Measurements from ENCODE around the gene FOXP1. TPM values are rescaled to one million over a fixed set of nuclear protein-coding genes. Genes with fewer than 3 reads are reported as not detected.

The FOXP1 gene
- total RNA-seq, 1 donor, result 195 TPM

- no peaks in the 10 kb centered on the region for H3K9me3 ChIP-seq (ENCODE audit: low read depth, low read length)
These were observed 531.4 kb downstream of the FOXP1 start for GRCh38 chr3:71051893-71052687.

DNA sequence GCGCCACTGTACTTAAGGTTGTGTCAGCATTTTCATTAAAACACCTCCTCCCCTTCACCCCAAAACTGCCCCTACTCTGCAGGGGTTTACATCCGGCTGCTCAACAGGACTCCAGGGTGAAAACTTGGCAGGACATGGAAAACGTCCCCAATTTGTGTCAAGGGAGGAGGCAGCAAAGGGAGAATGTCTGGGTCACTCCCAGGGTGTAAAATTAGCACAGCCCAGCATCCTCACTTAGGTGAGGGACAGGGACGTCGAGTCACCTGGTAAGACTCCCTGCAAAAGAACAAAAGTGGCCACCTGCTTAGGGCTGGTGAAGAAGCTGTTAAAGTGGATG is 532.3 kb downstream of the FOXP1 start:
- Histone ChIP-seq H3K79me2 (ENCODE audit: insufficient read depth, low read length) (peaks cover 95% of the 10 kb centered on the region), H2AFZ (ENCODE audit: low read length) (no peak overlapping the region), H3K27ac (ENCODE audit: low read depth, low read length) (peak overlapping the region; percentile 87), H3K4me1 (ENCODE audit: insufficient read depth, low read length) (peaks cover 56% of the 10 kb centered on the region), H3K36me3 (ENCODE audit: insufficient read depth, low read length) (peaks cover 68% of the 10 kb centered on the region), H3K27me3 (ENCODE audit: insufficient read depth, low read length) (no peaks in the 10 kb centered on the region), H3K9me3 (ENCODE audit: low read depth, low read length) (no peaks in the 10 kb centered on the region), H4K20me1 (ENCODE audit: insufficient read depth, low read length) (no peaks in the 10 kb centered on the region), H3K4me2 (ENCODE audit: insufficient read depth, low read length) (peak overlapping the region; percentile 32), H3K4me3 (ENCODE audit: insufficient read depth, low read length) (no peak overlapping the region)
- DNase-seq (ENCODE audit: insufficient read length, low spot score, missing footprints), result no peak
- TF ChIP-seq, protein P1, sequence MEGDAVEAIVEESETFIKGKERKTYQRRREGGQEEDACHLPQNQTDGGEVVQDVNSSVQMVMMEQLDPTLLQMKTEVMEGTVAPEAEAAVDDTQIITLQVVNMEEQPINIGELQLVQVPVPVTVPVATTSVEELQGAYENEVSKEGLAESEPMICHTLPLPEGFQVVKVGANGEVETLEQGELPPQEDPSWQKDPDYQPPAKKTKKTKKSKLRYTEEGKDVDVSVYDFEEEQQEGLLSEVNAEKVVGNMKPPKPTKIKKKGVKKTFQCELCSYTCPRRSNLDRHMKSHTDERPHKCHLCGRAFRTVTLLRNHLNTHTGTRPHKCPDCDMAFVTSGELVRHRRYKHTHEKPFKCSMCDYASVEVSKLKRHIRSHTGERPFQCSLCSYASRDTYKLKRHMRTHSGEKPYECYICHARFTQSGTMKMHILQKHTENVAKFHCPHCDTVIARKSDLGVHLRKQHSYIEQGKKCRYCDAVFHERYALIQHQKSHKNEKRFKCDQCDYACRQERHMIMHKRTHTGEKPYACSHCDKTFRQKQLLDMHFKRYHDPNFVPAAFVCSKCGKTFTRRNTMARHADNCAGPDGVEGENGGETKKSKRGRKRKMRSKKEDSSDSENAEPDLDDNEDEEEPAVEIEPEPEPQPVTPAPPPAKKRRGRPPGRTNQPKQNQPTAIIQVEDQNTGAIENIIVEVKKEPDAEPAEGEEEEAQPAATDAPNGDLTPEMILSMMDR (IDR thresholded peaks at IDR 0.05; ENCODE audit: extremely low read depth, low read depth, low read length), result no peak

More at GRCh38 chr3:71051893-71052687, 531.4 kb downstream of the FOXP1 start:
- Histone ChIP-seq H3K4me3 (ENCODE audit: insufficient read depth, low read length) (no peak overlapping the region), H3K4me2 (ENCODE audit: insufficient read depth, low read length) (peak overlapping the region; percentile 7), H3K27ac (ENCODE audit: low read depth, low read length) (peak overlapping the region; percentile 87), H3K27me3 (ENCODE audit: insufficient read depth, low read length) (no peaks in the 10 kb centered on the region), H3K36me3 (ENCODE audit: insufficient read depth, low read length) (peaks cover 60% of the 10 kb centered on the region), H2AFZ (ENCODE audit: low read length) (no peak overlapping the region), H3K79me2 (ENCODE audit: insufficient read depth, low read length) (peaks cover 95% of the 10 kb centered on the region), H4K20me1 (ENCODE audit: insufficient read depth, low read length) (no peaks in the 10 kb centered on the region), H3K4me1 (ENCODE audit: insufficient read depth, low read length) (peaks cover 65% of the 10 kb centered on the region)
- TF ChIP-seq, protein P1 (IDR thresholded peaks at IDR 0.05; ENCODE audit: extremely low read depth, low read depth, low read length), result no peak
- DNase-seq (ENCODE audit: insufficient read length, low spot score, missing footprints), result no peak

DNA sequence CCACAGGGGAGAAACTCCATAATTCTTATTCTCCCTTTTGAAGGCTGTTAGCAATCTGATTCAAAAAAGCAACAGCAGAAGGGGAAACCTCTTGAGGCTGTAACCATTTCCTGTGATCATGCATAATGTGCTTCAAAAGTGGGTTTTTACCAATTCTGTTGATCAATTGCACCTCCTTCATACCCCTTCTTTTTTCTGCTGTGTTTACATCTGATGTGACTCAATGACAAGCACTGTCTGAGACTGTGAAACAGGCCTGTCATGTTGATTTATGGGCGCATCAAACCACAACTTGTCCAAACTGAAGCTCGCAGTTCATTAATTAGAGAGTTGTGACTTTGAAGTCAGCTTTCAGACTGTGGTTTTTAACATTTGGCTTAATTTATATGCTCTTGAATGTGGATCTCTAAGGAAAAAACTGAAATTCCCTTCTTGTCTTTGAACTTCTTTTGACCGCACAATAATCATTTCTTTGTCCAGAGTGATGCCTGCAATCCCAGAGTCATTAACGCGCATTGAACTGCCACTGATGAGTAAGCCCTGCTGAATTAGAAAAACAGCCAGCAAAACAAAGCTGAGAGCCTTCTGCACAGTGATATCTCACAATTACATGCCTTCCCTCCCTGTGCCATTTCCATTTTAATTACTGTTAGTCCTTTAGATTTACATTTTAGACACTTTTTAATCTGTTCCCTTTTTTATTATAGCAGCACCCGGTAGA is 532.8 kb downstream of the FOXP1 start:
- peak overlapping the region; percentile 87 for H3K27ac ChIP-seq (ENCODE audit: low read depth, low read length)
- H3K4me3 ChIP-seq (ENCODE audit: insufficient read depth, low read length), result no peak overlapping the region

More for the DNA sequence above, 532.8 kb downstream of the FOXP1 start:
- TF ChIP-seq, protein P1 (IDR thresholded peaks at IDR 0.05; ENCODE audit: extremely low read depth, low read depth, low read length), result no peak
- DNase-seq (ENCODE audit: insufficient read length, low spot score, missing footprints), result no peak
- no peaks in the 10 kb centered on the region for H3K9me3 ChIP-seq (ENCODE audit: low read depth, low read length)
- peaks cover 98% of the 10 kb centered on the region for H3K79me2 ChIP-seq (ENCODE audit: insufficient read depth, low read length)
- H3K4me1 ChIP-seq (ENCODE audit: insufficient read depth, low read length), result peaks cover 51% of the 10 kb centered on the region
- H2AFZ ChIP-seq (ENCODE audit: low read length), result no peak overlapping the region
- no peaks in the 10 kb centered on the region for H4K20me1 ChIP-seq (ENCODE audit: insufficient read depth, low read length)
- peak overlapping the region; percentile 32 for H3K4me2 ChIP-seq (ENCODE audit: insufficient read depth, low read length)
- H3K36me3 ChIP-seq (ENCODE audit: insufficient read depth, low read length), result peaks cover 74% of the 10 kb centered on the region
- no peaks in the 10 kb centered on the region for H3K27me3 ChIP-seq (ENCODE audit: insufficient read depth, low read length)
